CD4-positive, alpha-beta T cell (primary cell): Measurements from ENCODE around the gene SPNS3. TPM values are rescaled to one million over a fixed set of nuclear protein-coding genes. Genes with fewer than 3 reads are reported as not detected.

ENCODE experiments used
- ATAC-seq: fragments of 200-7000 bp; cut with Tn5 transposase; one replicate; pipeline ENCODE4 v1.10.0; 2022; ENCODE audit warnings: mild to moderate bottlenecking; ENCODE audit not compliant: poor library complexity
- CTCF ChIA-PET: fragments of 350-600 bp; sonication (Branson Sonifier 250); formaldehyde crosslinking; loops from one replicate; lab custom pipeline; 2021; ENCODE audit warnings: antibody characterized with exemption, inconsistent platforms; lab: Charles Lee
- POLR2A ChIA-PET: fragments of 350-600 bp; sonication (Branson Sonifier 250); formaldehyde crosslinking; loops from one replicate; lab custom pipeline; 2021; ENCODE audit warnings: antibody characterized with exemption, inconsistent platforms; lab: Charles Lee
- DNase-seq, 14 experiments: peaks; one replicate each; pipeline ENCODE4 v3.0.0-alpha.2; 2013 to 2020; ENCODE audit warnings: mixed read lengths in 2 of 14
- H3K27ac ChIP-seq, 2 donors: one replicate each; pipeline versions ENCODE4 v1.5.1 to v1.7.0; 2013; ENCODE audit warnings: low read length in 2 of 2, low read depth in 1 of 2, mild to moderate bottlenecking in 1 of 2
- H3K27me3 ChIP-seq, 2 experiments: 1 replicate in 1 of 2; 2 replicates in 1 of 2; pipeline versions ENCODE4 v1.6.1 to v1.7.0; 2013; ENCODE audit warnings: low read length in 2 of 2, control low read depth in 1 of 2, mild to moderate bottlenecking in 1 of 2, moderate library complexity in 1 of 2; ENCODE audit not compliant: insufficient read depth in 2 of 2, control insufficient read depth in 1 of 2
- H3K36me3 ChIP-seq: one replicate; pipeline ENCODE4 v1.6.1; 2013; ENCODE audit warnings: low read length, control low read depth; ENCODE audit not compliant: insufficient read depth
- H3K4me1 ChIP-seq: one replicate; pipeline ENCODE4 v1.6.1; 2013; ENCODE audit warnings: low read length, control low read depth; ENCODE audit not compliant: insufficient read depth
- H3K4me3 ChIP-seq: one replicate; pipeline ENCODE4 v1.5.1; 2013; ENCODE audit warnings: mild to moderate bottlenecking, low read length, moderate library complexity
- H3K9me3 ChIP-seq, 2 experiments: 1 replicate in 1 of 2; 2 replicates in 1 of 2; pipeline versions ENCODE4 v1.6.1 to v1.7.0; 2013; ENCODE audit warnings: low read length in 2 of 2, mild to moderate bottlenecking in 2 of 2, control low read depth in 1 of 2, moderate library complexity in 1 of 2; ENCODE audit not compliant: control insufficient read depth in 1 of 2, insufficient read depth in 1 of 2
- H3K27ac Mint-ChIP-seq: one replicate; pipeline ENCODE4 v1.8.0; 2020; ENCODE audit warnings: mixed read lengths
- H3K27me3 Mint-ChIP-seq: one replicate; pipeline ENCODE4 v1.8.0; 2021; ENCODE audit warnings: mixed read lengths
- H3K36me3 Mint-ChIP-seq: one replicate; pipeline ENCODE4 v1.8.0; 2021; ENCODE audit warnings: low read depth, mixed read lengths
- H3K4me1 Mint-ChIP-seq: one replicate; pipeline ENCODE4 v1.8.0; 2021; ENCODE audit warnings: low read depth, mixed read lengths
- H3K4me3 Mint-ChIP-seq: one replicate; pipeline ENCODE4 v1.8.0; 2020; ENCODE audit warnings: mild to moderate bottlenecking, mixed read lengths
- H3K9me3 Mint-ChIP-seq: one replicate; pipeline ENCODE4 v1.8.0; 2020; ENCODE audit warnings: mixed read lengths
- CTCF ChIP-seq: fragments of 200-600 bp; IDR thresholded peaks from one replicate; pipeline ENCODE4 v1.8.0; 2022; ENCODE audit warnings: antibody characterized with exemption, mild to moderate bottlenecking
- intact Hi-C, 2 experiments: fragments of 100-400 bp; cut with DNase I in 1 of 2; cut with micrococcal nuclease in 1 of 2; formaldehyde crosslinking; loops; one replicate each; pipeline versions ENCODE4 v1.15.1 to v1.9.0; 2023 to 2025; cut with DNase I, micrococcal nuclease
- total RNA-seq, 174 experiments: library from RNA in 2 of 174; stranded (reverse) in 2 of 174; gene quantifications; one replicate each; pipeline ENCODE4 v1.2.3 and lab custom pipeline; 2021 to 2026

SPNS3 gene
- total RNA-seq, 2 experiments from 2014 or later = 2.3 to 2.5 TPM

DNA sequence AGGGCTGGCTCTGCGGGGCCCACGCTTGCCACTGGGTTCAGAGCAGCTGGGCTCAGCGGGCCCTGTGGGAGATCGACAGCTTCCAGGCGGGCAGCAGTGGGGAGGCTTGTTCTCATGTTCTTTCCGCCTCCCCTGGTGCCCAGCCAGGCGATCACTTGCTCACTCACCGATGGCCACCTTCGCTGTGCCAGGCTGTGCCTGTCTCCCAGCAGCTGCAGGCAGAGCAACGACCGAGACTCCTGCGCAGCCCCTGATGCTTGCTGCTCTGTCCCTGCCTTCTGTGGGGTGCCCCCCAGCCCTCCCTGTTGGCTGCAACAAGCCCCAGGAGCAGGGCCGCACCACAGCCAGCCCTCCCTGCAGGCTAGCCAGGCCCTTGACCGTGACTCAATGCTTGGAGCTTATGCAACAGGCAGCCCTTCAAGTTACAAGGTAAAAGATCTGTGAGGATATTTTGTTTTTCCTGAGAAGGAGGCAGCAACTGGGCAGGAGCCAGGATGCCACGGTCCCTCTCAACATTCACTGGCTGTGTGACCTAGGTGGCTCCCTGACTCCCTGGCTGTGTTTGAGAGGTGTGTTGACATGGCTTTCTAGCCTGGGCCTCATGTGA, 55.4 kb downstream of the SPNS3 start:
- no peak for DNase-seq
- Histone ChIP-seq H3K36me3 (no peaks in the 10 kb centered on the region), H3K4me1 (peaks cover 35% of the 10 kb centered on the region), H3K27me3 (no peaks in the 10 kb centered on the region), H3K4me3 (no peak overlapping the region), H3K9me3 (no peaks in the 10 kb centered on the region), H3K27ac (no peak overlapping the region)
- Mint-ChIP-seq H3K9me3 (no peaks in the 10 kb centered on the region), H3K27ac (no peak overlapping the region), H3K4me3 (no peak overlapping the region), H3K36me3 (peaks cover 16% of the 10 kb centered on the region), H3K4me1 (peaks cover 23% of the 10 kb centered on the region), H3K27me3 (no peaks in the 10 kb centered on the region)
- CTCF ChIA-PET = no interaction called here
- TF ChIP-seq CTCF = no peak
- ATAC-seq = no peak
- POLR2A ChIA-PET = no interaction called here
- intact Hi-C loops = no loop called here

GRCh38 chr17:4490109-4490591, 56.4 kb downstream of the SPNS3 start:
- no peak overlapping the region for H3K4me3 ChIP-seq
- Mint-ChIP-seq H3K4me3 (no peak overlapping the region), H3K27ac (no peak overlapping the region), H3K27me3 (no peaks in the 10 kb centered on the region), H3K9me3 (no peaks in the 10 kb centered on the region), H3K4me1 (peaks cover 22% of the 10 kb centered on the region), H3K36me3 (peaks cover 12% of the 10 kb centered on the region)
- ChIA-PET POLR2A (no interaction called here), CTCF (no interaction called here)
- H3K36me3 ChIP-seq = no peaks in the 10 kb centered on the region
- no peaks in the 10 kb centered on the region for H3K27me3 ChIP-seq
- intact Hi-C loops = no loop called here
- no peaks in the 10 kb centered on the region for H3K9me3 ChIP-seq
- no peak for TF ChIP-seq CTCF
- ATAC-seq = no peak
- H3K27ac ChIP-seq = no peak overlapping the region
- H3K4me1 ChIP-seq = peaks cover 26% of the 10 kb centered on the region
- DNase-seq = no peak

- Mint-ChIP-seq H3K9me3 (no peaks in the 10 kb centered on the region), H3K4me3 (no peak overlapping the region), H3K36me3 (peaks cover 9% of the 10 kb centered on the region), H3K27ac (no peak overlapping the region), H3K4me1 (peaks cover 17% of the 10 kb centered on the region), H3K27me3 (no peaks in the 10 kb centered on the region)
- no peak for ATAC-seq
- ChIA-PET POLR2A (no interaction called here), CTCF (no interaction called here)
- intact Hi-C loops = no loop called here
- Histone ChIP-seq H3K4me1 (peaks cover 21% of the 10 kb centered on the region), H3K27ac (no peak overlapping the region), H3K36me3 (no peaks in the 10 kb centered on the region), H3K27me3 (no peaks in the 10 kb centered on the region), H3K4me3 (no peak overlapping the region), H3K9me3 (no peaks in the 10 kb centered on the region)
- DNase-seq = no peak
- no peak for TF ChIP-seq CTCF
Measured at GRCh38 chr17:4490637-4491061, 56.9 kb downstream of the SPNS3 start.
